ENCODE results near the gene CRY2.

CRY2 gene

DNA sequence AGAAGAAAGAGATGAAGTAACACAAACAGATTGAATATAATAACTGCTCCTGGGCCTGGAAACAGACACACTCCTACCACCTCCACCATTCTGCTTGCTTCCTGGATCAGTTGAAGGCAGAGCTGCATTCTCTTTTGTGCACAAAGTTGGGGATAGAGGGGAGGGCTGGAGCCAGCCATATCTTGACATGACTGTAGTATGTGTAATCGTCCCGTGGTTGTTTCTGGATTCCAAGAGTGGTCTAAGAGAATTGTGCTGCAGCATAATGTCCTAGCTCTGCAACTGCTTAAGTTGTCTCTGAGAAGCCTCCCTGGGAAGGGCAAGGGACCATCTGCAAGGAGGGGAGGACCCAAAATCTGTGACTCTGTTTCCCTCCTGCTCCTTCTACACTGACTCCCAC lies 3.2 kb downstream of the CRY2 start:
- no peak for DNase-seq

- DNase-seq: no peak
These were observed 4.0 kb downstream of the CRY2 start for GRCh38 chr11:45851228-45851627.

DNA sequence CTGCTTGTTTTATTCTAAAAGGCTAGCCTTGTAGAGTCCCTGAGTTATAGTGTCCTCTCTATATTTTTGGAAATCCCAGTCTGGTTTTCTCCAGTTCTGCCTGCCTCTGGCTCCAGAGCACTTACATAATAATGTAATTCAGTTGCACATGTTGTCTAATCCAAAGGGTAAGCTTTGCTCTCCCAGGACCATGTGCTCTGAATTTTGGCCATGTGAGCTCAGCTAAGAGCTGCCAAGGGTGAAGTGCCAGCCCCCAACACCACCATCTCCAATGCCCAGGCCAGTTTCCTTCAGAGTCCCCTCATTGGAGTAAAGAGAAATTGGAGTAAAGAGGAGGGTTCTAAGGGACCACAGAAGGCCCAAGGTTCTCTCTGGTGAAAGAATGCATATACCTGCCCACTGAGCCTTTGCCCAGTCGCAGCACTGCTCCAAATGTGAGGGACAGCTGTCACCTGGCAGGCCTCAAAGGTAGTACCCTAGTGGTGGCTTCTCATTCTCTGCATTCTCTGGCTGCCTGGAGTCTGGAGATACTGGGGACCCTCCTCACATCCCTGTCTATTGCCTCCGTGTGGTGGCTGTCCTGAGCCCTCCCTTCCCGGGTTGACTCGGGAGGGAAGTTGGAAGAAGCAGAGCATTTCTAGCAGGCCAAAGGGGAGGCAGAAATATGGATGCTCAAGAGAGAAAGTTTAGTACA lies 4.9 kb downstream of the CRY2 start:
- no peak for DNase-seq

GRCh38 chr11:45852712-45853101 lies 5.4 kb downstream of the CRY2 start:
- no peak for DNase-seq

DNA sequence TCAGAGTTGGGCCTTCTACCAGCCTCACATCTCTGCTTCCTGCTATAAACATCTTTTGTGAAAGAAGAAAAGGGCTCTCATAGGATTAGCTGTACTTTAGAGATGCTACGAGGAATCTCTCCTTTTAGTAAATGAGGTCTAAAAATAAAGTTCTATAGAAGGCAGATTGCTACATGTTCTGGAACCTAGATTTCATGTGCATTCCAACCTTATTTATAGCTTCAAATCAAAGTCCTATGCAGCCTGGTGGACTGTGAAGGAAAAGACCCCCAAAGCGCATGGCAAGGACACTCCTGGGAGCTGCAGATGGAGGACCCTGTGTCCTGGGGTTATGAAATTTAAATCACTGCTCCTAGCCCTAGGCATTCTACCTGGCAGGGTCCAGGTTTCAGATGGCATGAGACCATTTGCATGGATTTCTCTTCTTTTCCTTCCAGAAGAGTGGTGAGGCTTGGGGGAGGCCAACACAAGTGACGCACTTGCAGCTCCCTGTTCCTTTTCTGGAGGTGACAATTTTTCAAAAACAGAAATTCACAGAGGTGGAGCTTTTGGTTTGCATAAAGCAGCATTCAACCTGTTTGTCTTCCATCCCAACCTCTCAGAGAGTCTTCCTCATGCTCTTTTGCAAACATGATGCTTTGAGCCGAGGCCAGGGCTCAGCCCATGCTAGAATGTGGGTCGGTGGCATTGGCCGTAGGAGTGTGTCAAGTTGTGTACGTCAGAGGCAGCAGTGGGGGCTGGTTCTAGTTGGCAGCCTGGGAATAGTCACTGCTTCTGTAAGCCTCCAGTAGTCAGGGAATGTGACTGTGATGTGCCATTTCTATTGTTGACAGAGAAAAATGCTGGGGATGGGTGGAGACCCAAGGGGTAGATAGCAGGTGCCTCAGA lies 6.3 kb downstream of the CRY2 start:
- DNase-seq: no peak

- no peak for DNase-seq
These were observed 8.0 kb downstream of the CRY2 start for GRCh38 chr11:45855308-45855707.

DNA sequence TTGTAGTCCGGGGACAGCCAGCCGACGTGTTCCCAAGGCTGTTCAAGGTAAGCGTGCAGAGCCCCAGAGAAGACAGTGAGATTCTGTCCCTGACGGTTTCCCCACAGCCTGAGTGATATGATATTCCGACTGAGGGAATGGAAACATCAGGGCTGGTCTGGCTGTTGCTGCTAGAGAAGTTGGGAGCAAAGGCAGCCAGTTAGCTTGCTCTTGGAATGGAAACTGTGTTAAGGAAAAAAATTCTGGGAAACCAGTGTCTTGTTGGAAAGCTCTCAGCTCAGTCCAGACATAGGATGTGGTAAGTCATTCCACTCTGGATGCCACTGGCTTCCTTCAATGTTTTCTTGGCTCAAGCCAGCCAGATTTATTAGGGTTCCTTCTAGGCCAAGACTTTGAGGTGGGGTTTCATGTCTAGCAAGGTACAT lies 8.8 kb downstream of the CRY2 start:
- DNase-seq: no peak

DNA sequence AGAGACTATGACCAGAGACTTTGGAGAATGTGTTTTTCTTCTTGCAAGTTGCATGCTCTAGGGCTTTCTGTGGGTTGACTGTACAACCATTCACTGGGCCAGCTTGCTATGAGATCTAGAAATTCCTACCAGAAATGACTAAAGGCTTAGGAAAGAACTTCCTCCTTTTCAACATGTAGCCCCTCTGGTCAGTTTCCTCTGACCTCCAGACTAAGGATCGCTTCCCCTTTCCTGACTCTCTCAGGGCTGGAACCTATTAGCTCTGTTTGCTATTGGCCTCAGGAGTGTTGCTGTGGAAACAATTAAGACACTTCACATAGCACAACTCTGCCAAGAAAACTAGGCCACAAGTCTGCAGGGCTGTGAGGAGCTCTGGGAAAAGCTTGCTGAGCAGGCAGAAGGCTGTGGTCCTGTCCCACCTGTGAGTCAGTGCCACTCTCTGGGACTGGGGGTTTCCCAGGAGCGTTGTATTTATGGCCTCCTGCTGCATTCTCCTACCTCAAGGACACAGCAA lies 10.7 kb downstream of the CRY2 start:
- DNase-seq: no peak

DNA sequence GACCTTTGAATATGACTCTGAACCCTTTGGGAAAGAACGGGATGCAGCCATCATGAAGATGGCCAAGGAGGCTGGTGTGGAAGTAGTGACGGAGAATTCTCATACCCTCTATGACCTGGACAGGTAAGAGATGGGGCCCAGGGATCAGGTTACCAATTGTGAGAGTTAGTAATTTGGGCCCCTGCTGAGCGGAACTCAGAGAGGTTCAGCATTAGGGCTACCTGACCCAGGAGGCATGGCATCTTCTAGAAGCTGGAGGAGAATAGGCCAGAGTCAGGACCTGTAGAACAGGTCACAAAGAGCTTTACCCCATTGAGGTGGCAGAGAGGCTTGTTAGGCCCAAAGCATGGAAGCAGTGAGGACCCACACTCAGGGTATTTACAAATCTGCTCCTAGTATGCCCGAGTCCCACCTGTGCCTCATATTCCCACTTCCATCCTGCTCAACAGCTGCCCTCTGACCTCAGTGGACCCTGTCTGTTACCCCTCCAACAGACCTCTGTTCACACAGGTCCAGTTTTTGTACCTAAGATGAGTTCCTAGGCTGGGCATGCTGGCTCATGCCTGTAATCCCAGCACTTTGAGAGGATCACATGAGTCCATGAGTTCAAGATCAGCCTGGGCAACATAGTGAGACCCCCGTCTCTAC lies 11.6 kb downstream of the CRY2 start:
- DNase-seq: no peak

- no peak for DNase-seq
These were observed 12.4 kb downstream of the CRY2 start for GRCh38 chr11:45859661-45860140.

DNA sequence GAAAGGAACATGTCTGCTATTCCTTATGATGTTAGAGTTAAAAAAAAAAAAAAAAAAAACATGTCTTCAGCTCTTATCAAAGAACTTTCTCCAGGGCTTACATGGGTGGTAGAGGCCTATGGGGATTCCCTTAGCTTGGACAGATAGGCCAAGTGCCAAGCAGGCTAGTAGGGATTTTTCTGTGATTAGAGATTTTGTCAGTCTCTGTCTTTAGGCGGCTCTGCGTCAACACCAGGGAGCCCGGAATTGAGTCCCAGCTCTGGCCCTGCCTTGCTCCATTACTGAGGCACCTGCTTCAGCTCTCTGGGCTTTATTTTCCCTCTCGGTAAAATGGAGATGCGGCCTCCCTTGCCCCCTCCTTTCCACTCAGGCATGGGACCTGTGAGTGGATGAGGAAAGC lies 13.1 kb downstream of the CRY2 start:
- DNase-seq: no peak

- DNase-seq: no peak
These were observed 13.7 kb downstream of the CRY2 start for GRCh38 chr11:45860764-45861510.

- no peak for DNase-seq
These were observed 16.8 kb downstream of the CRY2 start for GRCh38 chr11:45864041-45864440.

GRCh38 chr11:45869551-45869950 lies 22.3 kb downstream of the CRY2 start:
- DNase-seq: no peak

GRCh38 chr11:45870706-45871105 lies 23.4 kb downstream of the CRY2 start:
- no peak for DNase-seq

- DNase-seq: no peak
These were observed 24.4 kb downstream of the CRY2 start for GRCh38 chr11:45871638-45872037.

DNA sequence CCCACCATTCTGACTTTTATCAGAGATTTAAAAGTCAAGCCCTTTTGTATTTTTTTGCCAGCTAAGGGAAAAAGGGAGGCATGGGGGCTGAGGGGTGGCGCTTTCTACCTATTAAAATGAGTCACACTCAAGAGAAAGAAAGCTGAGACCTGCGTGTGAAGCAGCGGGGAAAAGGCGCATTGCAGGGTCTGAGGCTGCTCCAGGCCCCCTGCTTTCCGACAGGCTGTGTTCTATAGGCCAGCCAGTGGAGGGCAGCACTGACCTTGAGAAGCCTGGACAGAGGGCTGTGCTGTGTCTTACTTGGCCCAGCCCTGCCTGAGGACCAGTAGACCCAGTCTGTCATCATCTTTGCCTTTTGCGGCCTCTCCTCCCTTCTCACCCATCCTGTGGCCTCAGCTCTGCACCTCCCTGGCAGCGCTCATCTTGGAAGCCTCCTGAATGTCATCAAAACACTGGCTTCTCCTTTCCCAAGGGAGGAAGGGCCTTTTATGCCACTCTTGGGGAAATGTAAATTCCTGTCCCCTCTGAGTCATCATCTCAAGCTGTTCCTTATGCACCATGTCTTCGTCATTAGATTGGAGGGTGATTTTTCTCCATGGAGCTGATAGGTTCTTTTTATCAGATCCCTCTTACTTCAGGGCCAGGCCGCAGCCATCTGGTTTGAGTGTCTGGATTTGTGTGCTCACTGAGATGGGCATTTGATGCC lies 25.5 kb downstream of the CRY2 start:
- peak in 1 of 2 donors; percentile 29 for DNase-seq

DNA sequence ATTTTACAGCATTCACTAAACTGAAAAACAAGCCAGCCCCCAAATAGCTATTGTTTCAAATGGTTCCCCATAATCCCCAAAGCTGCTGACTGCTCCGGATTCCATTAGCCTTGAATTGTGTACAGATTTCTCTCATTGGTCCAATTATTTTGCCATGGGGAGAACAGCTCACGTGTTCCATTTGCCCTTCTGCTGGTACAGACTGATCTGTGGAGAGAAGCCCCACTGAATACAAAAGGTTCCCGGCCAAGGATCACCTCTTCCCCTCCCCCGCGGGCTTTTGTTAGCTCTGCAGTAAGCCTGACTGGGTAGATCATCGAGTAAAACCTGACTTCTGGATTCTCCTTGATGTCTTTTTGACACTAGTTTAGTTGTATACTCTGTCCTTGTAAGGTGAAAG lies 29.1 kb downstream of the CRY2 start:
- no peak for DNase-seq

DNA sequence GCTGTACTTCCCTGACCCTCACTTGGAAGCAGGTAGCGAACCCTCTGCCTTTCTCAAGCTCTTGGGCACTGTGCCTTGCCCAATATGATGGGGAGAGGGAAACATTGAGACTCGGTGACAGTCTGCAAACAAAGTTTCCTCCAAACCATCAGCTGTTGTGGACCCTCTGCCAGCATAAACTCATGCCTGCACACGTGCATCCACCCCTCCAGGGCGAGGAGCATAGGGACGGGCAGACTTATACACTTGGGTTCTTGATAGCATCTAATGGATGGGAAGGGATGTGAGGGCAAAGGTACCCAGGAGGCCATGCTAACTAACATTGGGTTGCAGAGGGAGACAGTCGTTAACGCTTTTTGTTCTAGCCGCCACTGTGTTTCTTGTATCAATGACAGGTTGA lies 29.9 kb downstream of the CRY2 start:
- DNase-seq: no peak

- no peak for DNase-seq
These were observed 30.6 kb downstream of the CRY2 start for GRCh38 chr11:45877845-45878244.

DNA sequence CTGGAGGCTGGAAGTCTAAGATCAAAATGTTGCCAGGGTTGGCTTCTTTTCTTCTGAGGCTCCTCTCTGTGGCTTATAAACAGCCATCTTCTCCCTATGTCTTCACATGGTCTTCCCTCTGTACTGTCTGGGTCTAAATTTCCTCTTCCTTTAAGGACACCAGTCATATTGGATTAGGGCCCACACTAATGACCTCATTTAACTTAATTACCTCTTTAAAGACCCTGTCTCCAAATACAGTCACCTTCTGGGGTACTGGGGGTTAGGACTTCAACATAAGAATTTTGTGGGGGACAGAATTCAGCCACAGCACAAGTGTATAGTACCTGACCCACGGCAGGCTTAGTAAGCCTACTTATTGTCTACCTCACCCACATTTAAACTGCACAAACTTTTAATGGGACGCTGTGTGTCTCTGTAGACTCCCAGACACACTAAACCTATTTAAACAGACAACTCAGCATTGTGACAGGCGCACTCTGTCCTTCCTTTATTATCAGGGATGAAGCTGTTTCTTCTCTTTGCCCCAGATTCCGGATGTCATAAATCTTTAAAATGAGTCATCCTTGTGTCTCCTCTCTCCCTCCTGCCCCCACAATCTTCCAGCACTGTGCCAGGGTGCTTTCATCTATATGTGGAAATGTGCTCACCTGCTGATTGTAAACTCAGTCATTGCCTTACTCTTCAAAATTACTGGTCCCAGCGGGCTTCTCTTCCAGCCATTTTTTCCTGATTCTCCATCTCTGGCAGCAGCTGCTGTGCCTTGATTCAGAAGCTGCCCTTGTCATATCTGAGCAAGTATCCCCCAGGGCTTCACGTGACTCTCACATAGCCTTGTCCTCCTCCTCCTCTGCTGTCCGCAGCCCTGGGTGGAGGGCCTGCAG lies 32.8 kb downstream of the CRY2 start:
- DNase-seq: no peak

All from stimulated activated CD4-positive, alpha-beta T cell treated with anti-CD3 and anti-CD28 coated beads, Interleukin-2, amount 100 ng/mL, for 24 hours (primary cell).